A549 (cell line): ENCODE measurements around the gene CDT1. TPM values are rescaled to one million over a fixed set of nuclear protein-coding genes. Genes with fewer than 3 reads are reported as not detected.
A peak's percentile ranks its signal among the peaks of the same experiment; 100 is the strongest.

Experiments
- ATAC-seq, 2 experiments: fragments of 200-7000 bp in 1 of 2; fragments of >200 bp in 1 of 2; cut with Nextera tagmentation in 1 of 2; cut with Tn5 transposase in 1 of 2; 3 replicates each; pipeline versions ENCODE4 v1.8.0 to v1.9.1; 2018 to 2020; ENCODE audit warnings: mild to moderate bottlenecking in 1 of 2, moderate library complexity in 1 of 2
- CTCF ChIA-PET: fragments of 300-600 bp; sonication (Branson Sonifier 250); formaldehyde crosslinking; extraction: SDS; loops from one replicate; lab custom pipeline; 2021; ENCODE audit warnings: antibody characterized with exemption, inconsistent platforms; lab: Yijun Ruan, JAX
- POLR2A ChIA-PET: fragments of 350-600 bp; formaldehyde crosslinking; extraction: SDS; loops from one replicate; lab custom pipeline; 2021; ENCODE audit warnings: antibody characterized with exemption, inconsistent platforms; lab: Yijun Ruan, JAX
- DNase-seq, 2 experiments: peaks; one replicate each; pipeline versions ENCODE4 v3.0.0 to v3.0.0-alpha.2; 2011 to 2016; ENCODE audit warnings: low read depth in 1 of 2, low spot score in 1 of 2
- FAIRE-seq: peaks from 2 replicates; lab custom pipeline; 2011; peaks lifted over from hg19 to GRCh38; lab: Jason Lieb, UNC
- H3K27ac ChIP-seq, 2 experiments: fragments of >200 bp; sonication (Bioruptor Twin); formaldehyde crosslinking; 3 replicates each; pipeline ENCODE4 v1.5.1; 2016 to 2017
- H3K4me1 ChIP-seq: fragments of >200 bp; sonication (Bioruptor Twin); formaldehyde crosslinking; 3 replicates; pipeline ENCODE4 v1.6.1; 2016
- H3K4me2 ChIP-seq: fragments of >200 bp; sonication (Bioruptor Twin); formaldehyde crosslinking; 3 replicates; pipeline ENCODE4 v1.6.1; 2016
- H3K4me3 ChIP-seq: fragments of >200 bp; sonication (Bioruptor Twin); formaldehyde crosslinking; 3 replicates; pipeline ENCODE4 v1.5.1; 2016
- H3K9me3 ChIP-seq: fragments of >200 bp; sonication (Bioruptor Twin); formaldehyde crosslinking; 3 replicates; pipeline ENCODE4 v1.6.1; 2016
- ATOH8 ChIP-seq: fragments of 250-450 bp; sonication (Bioruptor Pico); IDR thresholded peaks from 2 replicates; pipeline ENCODE4 v1.5.0; 2020; ENCODE audit warnings: low read depth, mild to moderate bottlenecking, moderate library complexity
- BHLHE40 ChIP-seq: IDR thresholded peaks from 2 replicates; pipeline ENCODE4 v1.6.1; 2012; ENCODE audit warnings: low read depth, low read length, inconsistent platforms
- CBX2 ChIP-seq: fragments of 200-600 bp; sonication (generic); IDR thresholded peaks from 2 replicates; pipeline ENCODE4 v1.6.1; 2016; ENCODE audit warnings: low read depth, mild to moderate bottlenecking, borderline replicate concordance
- CBX8 ChIP-seq: fragments of 200-600 bp; sonication (generic); IDR thresholded peaks from 2 replicates; pipeline ENCODE4 v1.6.1; 2016
- CEBPB ChIP-seq, 2 experiments: fragments of >200 bp in 1 of 2; sonication (Bioruptor Twin) in 1 of 2; formaldehyde crosslinking in 1 of 2; IDR thresholded peaks; 2 replicates each; pipeline ENCODE4 v1.6.1; 2012 to 2016
- E2F6 ChIP-seq: IDR thresholded peaks from 2 replicates; pipeline ENCODE4 v1.6.1; 2012; ENCODE audit warnings: low read depth, borderline replicate concordance
- EHMT2 ChIP-seq: fragments of 200-600 bp; sonication (generic); IDR thresholded peaks from 2 replicates; pipeline ENCODE4 v1.6.1; 2016; ENCODE audit warnings: antibody characterized with exemption, low read depth, mild to moderate bottlenecking, moderate library complexity
- ESRRA ChIP-seq: fragments of 150-350 bp; IDR thresholded peaks from 2 replicates; pipeline ENCODE4 v1.6.1; 2014; ENCODE audit warnings: mild to moderate bottlenecking, low read length, borderline replicate concordance
- FOXS1 ChIP-seq: fragments of 250-450 bp; sonication (Bioruptor Pico); IDR thresholded peaks from 2 replicates; pipeline ENCODE4 v1.5.0; 2020; ENCODE audit warnings: mild to moderate bottlenecking, moderate library complexity
- GATA3 ChIP-seq: IDR thresholded peaks from 2 replicates; pipeline ENCODE4 v1.6.1; 2012; ENCODE audit warnings: borderline replicate concordance
- HDAC2 ChIP-seq: fragments of 200-600 bp; sonication (generic); IDR thresholded peaks from 2 replicates; pipeline ENCODE4 v1.6.1; 2016
- HOXA7 ChIP-seq: fragments of 250-450 bp; sonication (Bioruptor Pico); IDR thresholded peaks from 2 replicates; pipeline ENCODE4 v1.5.0; 2020; ENCODE audit warnings: mild to moderate bottlenecking, moderate library complexity
- HOXB13 ChIP-seq: fragments of 250-450 bp; sonication (Bioruptor Pico); IDR thresholded peaks from 2 replicates; pipeline ENCODE4 v1.5.0; 2020; ENCODE audit warnings: low read depth, mild to moderate bottlenecking, moderate library complexity
- JUN ChIP-seq, 2 experiments: fragments of >200 bp; sonication (Bioruptor Twin); formaldehyde crosslinking; IDR thresholded peaks; 2 replicates in 1 of 2; 3 replicates in 1 of 2; pipeline ENCODE4 v1.6.1; 2016 to 2017
- KDM5A ChIP-seq: fragments of 200-600 bp; sonication (generic); IDR thresholded peaks from 2 replicates; pipeline ENCODE4 v1.6.1; 2016; ENCODE audit warnings: antibody characterized with exemption, mild to moderate bottlenecking
- MAFK ChIP-seq: fragments of 450-650 bp; IDR thresholded peaks from 2 replicates; pipeline ENCODE4 v1.6.1; 2014; ENCODE audit not compliant: partially characterized antibody
- NR3C1 ChIP-seq: fragments of >200 bp; sonication (Bioruptor Twin); formaldehyde crosslinking; IDR thresholded peaks from 3 replicates; pipeline ENCODE4 v1.6.1; 2017
- PHF8 ChIP-seq: fragments of 200-600 bp; sonication (generic); IDR thresholded peaks from 2 replicates; pipeline ENCODE4 v1.6.1; 2016; ENCODE audit warnings: low read depth, mild to moderate bottlenecking, antibody characterized with exemption, moderate library complexity, borderline replicate concordance
- POLR2A ChIP-seq: IDR thresholded peaks from 2 replicates; pipeline ENCODE4 v1.6.1; 2012; ENCODE audit warnings: mild to moderate bottlenecking, low read length
- POLR2AphosphoS2 ChIP-seq: conservative IDR thresholded peaks from 2 replicates; pipeline ENCODE4 v1.6.1; 2012; ENCODE audit warnings: low read length, improper control_type of control experiment, inconsistent platforms
- RARB ChIP-seq: fragments of 250-450 bp; sonication (Bioruptor Pico); IDR thresholded peaks from 2 replicates; pipeline ENCODE4 v1.8.0; 2021; ENCODE audit warnings: mild to moderate bottlenecking, moderate library complexity
- RCOR1 ChIP-seq: fragments of 150-350 bp; IDR thresholded peaks from 2 replicates; pipeline ENCODE4 v1.6.1; 2014; ENCODE audit warnings: antibody characterized with exemption, low read length, low read depth
- SREBF2 ChIP-seq: fragments of 450-650 bp; IDR thresholded peaks from 2 replicates; pipeline ENCODE4 v1.6.1; 2014; ENCODE audit warnings: mild to moderate bottlenecking, moderate library complexity
- ZFP36 ChIP-seq: fragments of 450-650 bp; IDR thresholded peaks from 2 replicates; pipeline ENCODE4 v1.6.1; 2014; ENCODE audit warnings: borderline replicate concordance; ENCODE audit not compliant: partially characterized antibody
- ZSCAN20 ChIP-seq: fragments of 250-450 bp; sonication (Bioruptor Pico); IDR thresholded peaks from 2 replicates; pipeline ENCODE4 v1.8.0; 2022; ENCODE audit warnings: mild to moderate bottlenecking, moderate library complexity
- WGBS: methylation state at CpG from one replicate; pipeline ENCODE4 v1.1.6; 2017; ENCODE audit errors: missing lambda C conversion rate; 5-methylcytosine and 5-hydroxymethylcytosine counted together
- polyA plus RNA-seq, 4 experiments: library from polyadenylated mRNA; depleted of rRNA in 3 of 4; stranded (reverse); fragments of >200 nt; fragmentation: RNase III in 1 of 4; extraction: RNeasy Plus Mini Kit Qiagen cat#74134 plus additional on column Dnase treatment in 1 of 4; gene quantifications; 2 replicates in 3 of 4; 3 replicates in 1 of 4; pipeline ENCODE4 v1.2.3, GENCODE V29; 2011 to 2017
- TF ChIP-seq, protein P1 (sequence below): IDR thresholded peaks from 2 replicates; pipeline ENCODE4 v1.6.1; 2012
- TF ChIP-seq, protein P2 (sequence below): IDR thresholded peaks from 2 replicates; pipeline ENCODE4 v1.6.1; 2012

CDT1 gene
- polyA plus RNA-seq, 2 of the 4 experiments (the other 2 are of a cell fraction), result 3.8 to 16.0 TPM

- TF ChIP-seq EHMT2 (no peak), ZSCAN20 (CRISPR knock-in tag) (no peak), MAFK (no peak), KDM5A (no peak), ESRRA (no peak), ZFP36 (no peak), FOXS1 (CRISPR knock-in tag) (no peak), NR3C1 (no peak), CEBPB (IDR thresholded peaks at IDR 0.05) (peak in 1 of 2 experiments; percentile 72; a peak in 2 of 4 replicates), RCOR1 (no peak), PHF8 (no peak), POLR2A (peak; percentile 33; the same call in 1 of the 2 replicates), HOXA7 (no peak), HDAC2 (no peak)
Observed at GRCh38 chr16:88812513-88813268, 9.1 kb downstream of the CDT1 start (continued).

- ATAC-seq (no peak), FAIRE-seq (no peak), DNase-seq (no peak)
- peaks cover 21% of the 10 kb centered on the region for H3K4me1 ChIP-seq
- H3K27ac ChIP-seq, result peak overlapping the region in 1 of 2 experiments; percentile 98; a peak in 3 of 6 replicates
- 86% methylated on average over 24 of the region's 26 CpGs for WGBS
- H3K4me2 ChIP-seq, result peak overlapping the region; percentile 99
- H3K9me3 ChIP-seq, result no peaks in the 10 kb centered on the region
- no peak for TF ChIP-seq CBX2
- ChIA-PET CTCF (interaction anchor here (0.5 to 3.8 kb wide), 9 partner anchors 8 to 439 kb away, joined by 3 to 28 read pairs (median 4); partner anchors contain the start of genes GALNS and TRAPPC2L), POLR2A (interaction anchor here (3.8 to 4.8 kb wide), 2 partner anchors 29 to 44 kb away, joined by 18 to 33 read pairs; partner anchors contain the start of genes GALNS, PIEZO1 and TRAPPC2L)
- no peak overlapping the region for H3K4me3 ChIP-seq
Observed at GRCh38 chr16:88813269-88814143, 9.9 kb downstream of the CDT1 start.

DNA sequence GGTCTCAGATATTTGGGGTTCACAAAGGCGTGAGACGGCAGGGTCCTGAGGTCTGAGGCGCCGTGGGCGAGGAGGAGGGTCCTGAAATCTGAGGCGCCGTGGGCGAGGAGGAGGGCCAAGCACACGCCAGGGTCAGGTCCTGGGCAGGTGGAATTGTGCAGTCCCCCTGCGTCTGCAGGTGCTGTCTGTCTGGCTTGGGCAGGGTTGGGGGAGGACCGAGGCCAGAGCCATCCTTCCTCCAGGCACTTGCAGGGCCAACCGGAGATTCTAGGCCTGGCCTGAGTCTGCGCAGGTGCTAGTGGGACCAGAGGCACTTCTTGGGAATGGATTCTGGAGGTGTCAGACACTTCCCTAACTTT lies 10.5 kb downstream of the CDT1 start:
- no peaks in the 10 kb centered on the region for H3K9me3 ChIP-seq
- WGBS, result 89% methylated on average over 13 of the region's 13 CpGs
- TF ChIP-seq ESRRA (no peak), RARB (CRISPR knock-in tag) (no peak), HOXB13 (CRISPR knock-in tag) (no peak), EHMT2 (no peak), CBX2 (no peak), ZSCAN20 (CRISPR knock-in tag) (no peak), SREBF2 (no peak), MAFK (no peak), GATA3 (no peak), POLR2AphosphoS2 (no peak), BHLHE40 (no peak), NR3C1 (no peak), E2F6 (no peak), ATOH8 (no peak), CBX8 (no peak), JUN (IDR thresholded peaks at IDR 0.05) (no peak)
- TF ChIP-seq, protein P1, sequence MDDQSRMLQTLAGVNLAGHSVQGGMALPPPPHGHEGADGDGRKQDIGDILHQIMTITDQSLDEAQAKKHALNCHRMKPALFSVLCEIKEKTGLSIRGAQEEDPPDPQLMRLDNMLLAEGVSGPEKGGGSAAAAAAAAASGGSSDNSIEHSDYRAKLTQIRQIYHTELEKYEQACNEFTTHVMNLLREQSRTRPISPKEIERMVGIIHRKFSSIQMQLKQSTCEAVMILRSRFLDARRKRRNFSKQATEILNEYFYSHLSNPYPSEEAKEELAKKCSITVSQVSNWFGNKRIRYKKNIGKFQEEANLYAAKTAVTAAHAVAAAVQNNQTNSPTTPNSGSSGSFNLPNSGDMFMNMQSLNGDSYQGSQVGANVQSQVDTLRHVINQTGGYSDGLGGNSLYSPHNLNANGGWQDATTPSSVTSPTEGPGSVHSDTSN, result no peak; the same call in 1 of the 2 replicates
- TF ChIP-seq, protein P2, sequence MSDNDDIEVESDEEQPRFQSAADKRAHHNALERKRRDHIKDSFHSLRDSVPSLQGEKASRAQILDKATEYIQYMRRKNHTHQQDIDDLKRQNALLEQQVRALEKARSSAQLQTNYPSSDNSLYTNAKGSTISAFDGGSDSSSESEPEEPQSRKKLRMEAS, result no peak
- DNase-seq (no peak), ATAC-seq (no peak), FAIRE-seq (no peak)
- no peak overlapping the region for H3K4me3 ChIP-seq
- ChIA-PET CTCF (interaction anchor here (0.6 to 3.8 kb wide), 5 partner anchors 43 to 353 kb away, joined by 3 to 28 read pairs (median 3); partner anchors contain the start of genes GALNS and TRAPPC2L), POLR2A (interaction anchor here (4.8 kb wide), 1 partner anchor 43 kb away, joined by 33 read pairs; the partner anchor contains the start of genes GALNS and TRAPPC2L)
- H3K4me2 ChIP-seq, result no peak overlapping the region
- peaks cover 21% of the 10 kb centered on the region for H3K4me1 ChIP-seq
- no peak overlapping the region for H3K27ac ChIP-seq
